Measurements from ENCODE around the gene DOCK11. TPM values are rescaled to one million over a fixed set of nuclear protein-coding genes. Genes with fewer than 3 reads are reported as not detected.

Gene DOCK11
- total RNA-seq, 1 experiment from 2014 or later: 13.1 TPM

- Mint-ChIP-seq H3K27me3 (ENCODE audit: low read depth) (no peaks in the 10 kb centered on the region), H3K9me3 (no peaks in the 10 kb centered on the region), H3K36me3 (no peaks in the 10 kb centered on the region), H3K27ac (no peak overlapping the region), H3K4me3 (no peak overlapping the region), H3K4me1 (no peaks in the 10 kb centered on the region)
- TF ChIP-seq SP1 (CRISPR knock-in tag; conservative IDR thresholded peaks at IDR 0.05) (no peak), RORB (CRISPR knock-in tag; IDR thresholded peaks at IDR 0.05) (no peak), GRHL2 (CRISPR knock-in tag; IDR thresholded peaks at IDR 0.05; ENCODE audit: insufficient replicate concordance, severe bottlenecking) (no peak), ATF1 (CRISPR knock-in tag; IDR thresholded peaks at IDR 0.05) (no peak), PRRX2 (CRISPR knock-in tag; IDR thresholded peaks at IDR 0.05) (no peak)
- TF ChIP-seq, protein P1, sequence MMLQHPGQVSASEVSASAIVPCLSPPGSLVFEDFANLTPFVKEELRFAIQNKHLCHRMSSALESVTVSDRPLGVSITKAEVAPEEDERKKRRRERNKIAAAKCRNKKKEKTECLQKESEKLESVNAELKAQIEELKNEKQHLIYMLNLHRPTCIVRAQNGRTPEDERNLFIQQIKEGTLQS (CRISPR knock-in tag; conservative IDR thresholded peaks at IDR 0.05): no peak
- ChIA-PET CTCF (interaction anchor here (1.6 kb wide), 1 partner anchor 163 kb away, joined by 8 read pairs; no protein-coding TSS in a partner anchor), POLR2A (no interaction called here)
- 0 out of 2 replicates have a peak, but pooled peaks have one; percentile 36 for ATAC-seq
- DNase-seq (ENCODE audit: low spot score): no peak
Observed at GRCh38 chrX:118644378-118644777, 148.8 kb downstream of the DOCK11 start.

DNA sequence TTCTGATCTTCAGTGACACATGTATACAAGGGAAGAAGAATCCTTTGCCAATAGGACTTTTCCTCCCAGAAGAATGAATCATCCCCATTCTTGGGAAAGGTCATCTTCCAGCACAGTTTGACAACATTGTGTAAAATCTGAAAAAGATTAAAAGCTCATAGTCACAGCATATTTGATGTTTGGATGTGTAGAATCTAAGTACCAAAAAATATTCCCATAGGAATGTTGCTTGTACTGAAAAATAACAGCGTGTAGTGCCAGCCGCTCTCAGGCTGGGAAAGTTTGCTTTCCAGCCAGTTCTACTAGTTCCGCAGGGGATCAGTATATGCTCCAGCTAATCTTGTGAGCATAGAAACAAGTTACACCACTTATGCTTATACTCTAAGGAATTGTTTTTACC lies 157.1 kb downstream of the DOCK11 start:
- H3K27me3 Mint-ChIP-seq (ENCODE audit: low read depth): no peaks in the 10 kb centered on the region
- TF ChIP-seq ZNF671 (CRISPR knock-in tag; IDR thresholded peaks at IDR 0.05) (no peak), GTF2I (CRISPR knock-in tag; conservative IDR thresholded peaks at IDR 0.05) (no peak)
- H3K9me3 Mint-ChIP-seq: no peaks in the 10 kb centered on the region
- H3K36me3 Mint-ChIP-seq: 0 out of 2 replicates have a peak, but pooled peaks cover 2% of the 10 kb centered on the region
- no peaks in the 10 kb centered on the region for H3K4me1 Mint-ChIP-seq
- no peak for ATAC-seq
- H3K27ac Mint-ChIP-seq: no peak overlapping the region
- no peak overlapping the region for H3K4me3 Mint-ChIP-seq
- POLR2A ChIA-PET: no interaction called here
- CTCF ChIA-PET: no interaction called here
- DNase-seq (ENCODE audit: low spot score): no peak

- H3K4me3 Mint-ChIP-seq: no peak overlapping the region
- 0 out of 2 replicates have a peak, but pooled peaks cover 2% of the 10 kb centered on the region for H3K36me3 Mint-ChIP-seq
- DNase-seq (ENCODE audit: low spot score) (no peak), ATAC-seq (no peak)
- no peaks in the 10 kb centered on the region for H3K9me3 Mint-ChIP-seq
- H3K27ac Mint-ChIP-seq: no peak overlapping the region
- ChIA-PET CTCF (no interaction called here), POLR2A (no interaction called here)
- no peaks in the 10 kb centered on the region for H3K27me3 Mint-ChIP-seq (ENCODE audit: low read depth)
- TF ChIP-seq ZNF121 (CRISPR knock-in tag; IDR thresholded peaks at IDR 0.05) (no peak), ZNF671 (CRISPR knock-in tag; IDR thresholded peaks at IDR 0.05) (no peak), ZBTB21 (CRISPR knock-in tag; IDR thresholded peaks at IDR 0.05; ENCODE audit: borderline replicate concordance) (no peak), ZNF425 (CRISPR knock-in tag; conservative IDR thresholded peaks at IDR 0.05) (no peak), ETV6 (CRISPR knock-in tag; IDR thresholded peaks at IDR 0.05) (no peak), E2F1 (CRISPR knock-in tag; IDR thresholded peaks at IDR 0.05) (no peak)
- no peaks in the 10 kb centered on the region for H3K4me1 Mint-ChIP-seq
Observed at GRCh38 chrX:118654331-118654730, 158.7 kb downstream of the DOCK11 start.

GRCh38 chrX:118655561-118656246 lies 160.1 kb downstream of the DOCK11 start:
- Mint-ChIP-seq H3K4me3 (no peak overlapping the region), H3K27ac (no peak overlapping the region), H3K27me3 (ENCODE audit: low read depth) (no peaks in the 10 kb centered on the region), H3K36me3 (0 out of 2 replicates have a peak, but pooled peaks cover 2% of the 10 kb centered on the region), H3K9me3 (no peaks in the 10 kb centered on the region), H3K4me1 (no peaks in the 10 kb centered on the region)
- ChIA-PET CTCF (no interaction called here), POLR2A (no interaction called here)
- no peak for ATAC-seq
- DNase-seq (ENCODE audit: low spot score): no peak
- TF ChIP-seq ARID4B (CRISPR knock-in tag; IDR thresholded peaks at IDR 0.05; ENCODE audit: borderline replicate concordance): no peak
- TF ChIP-seq ZNF281 (CRISPR knock-in tag; IDR thresholded peaks at IDR 0.05): no peak
- no peak for TF ChIP-seq OVOL2 (CRISPR knock-in tag; IDR thresholded peaks at IDR 0.05; ENCODE audit: borderline replicate concordance)
- no peak for TF ChIP-seq USF1 (CRISPR knock-in tag; IDR thresholded peaks at IDR 0.05)
